Activated naive CD8-positive, alpha-beta T cell treated with anti-CD3 and anti-CD28 coated beads for 36 hours (primary cell): Measurements from ENCODE around the gene ACCSL. TPM values are rescaled to one million over a fixed set of nuclear protein-coding genes. Genes with fewer than 3 reads are reported as not detected.

Experiments used
- DNase-seq: peaks from one replicate; pipeline ENCODE4 v3.0.0; 2021
- H3K27ac Mint-ChIP-seq: one replicate; pipeline ENCODE4 v1.8.0; 2022; ENCODE audit warnings: mild to moderate bottlenecking, moderate library complexity, mixed read lengths
- H3K27me3 Mint-ChIP-seq: one replicate; pipeline ENCODE4 v1.8.0; 2022; ENCODE audit warnings: mild to moderate bottlenecking, mixed read lengths
- H3K36me3 Mint-ChIP-seq: one replicate; pipeline ENCODE4 v1.8.0; 2021; ENCODE audit warnings: mild to moderate bottlenecking, mixed read lengths
- H3K4me1 Mint-ChIP-seq: one replicate; pipeline ENCODE4 v1.8.0; 2021; ENCODE audit warnings: mixed read lengths
- H3K4me3 Mint-ChIP-seq: one replicate; pipeline ENCODE4 v1.8.0; 2022; ENCODE audit warnings: mild to moderate bottlenecking, moderate library complexity, mixed read lengths
- H3K9me3 Mint-ChIP-seq: one replicate; pipeline ENCODE4 v1.8.0; 2022; ENCODE audit warnings: mixed read lengths
- total RNA-seq, 2 experiments: library from RNA; stranded (reverse); gene quantifications; one replicate each; pipeline ENCODE4 v1.2.3, GENCODE V29; 2021

Gene ACCSL
- total RNA-seq, 2 experiments from 2014 or later, result not detected

DNA sequence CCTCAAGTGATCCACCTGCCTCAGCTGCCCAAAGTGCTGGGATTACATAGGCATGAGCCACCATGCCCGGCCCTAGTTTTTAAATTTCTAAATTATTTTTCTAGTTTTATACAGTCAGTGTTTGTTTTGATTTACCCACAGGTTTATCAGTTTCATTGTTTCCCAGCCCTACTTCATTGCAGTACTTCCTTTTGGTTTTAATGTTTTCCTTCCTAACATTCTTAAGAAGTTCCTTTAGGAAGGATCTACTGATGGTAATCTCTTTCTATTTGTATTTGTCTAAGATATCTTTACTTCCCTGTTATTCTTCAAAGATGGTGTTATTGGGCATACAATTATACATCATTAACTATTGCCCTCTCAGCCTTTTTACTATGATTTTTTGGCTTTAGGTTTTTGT, 42.8 kb downstream of the ACCSL start:
- H3K27me3 Mint-ChIP-seq, result no peaks in the 10 kb centered on the region

DNA sequence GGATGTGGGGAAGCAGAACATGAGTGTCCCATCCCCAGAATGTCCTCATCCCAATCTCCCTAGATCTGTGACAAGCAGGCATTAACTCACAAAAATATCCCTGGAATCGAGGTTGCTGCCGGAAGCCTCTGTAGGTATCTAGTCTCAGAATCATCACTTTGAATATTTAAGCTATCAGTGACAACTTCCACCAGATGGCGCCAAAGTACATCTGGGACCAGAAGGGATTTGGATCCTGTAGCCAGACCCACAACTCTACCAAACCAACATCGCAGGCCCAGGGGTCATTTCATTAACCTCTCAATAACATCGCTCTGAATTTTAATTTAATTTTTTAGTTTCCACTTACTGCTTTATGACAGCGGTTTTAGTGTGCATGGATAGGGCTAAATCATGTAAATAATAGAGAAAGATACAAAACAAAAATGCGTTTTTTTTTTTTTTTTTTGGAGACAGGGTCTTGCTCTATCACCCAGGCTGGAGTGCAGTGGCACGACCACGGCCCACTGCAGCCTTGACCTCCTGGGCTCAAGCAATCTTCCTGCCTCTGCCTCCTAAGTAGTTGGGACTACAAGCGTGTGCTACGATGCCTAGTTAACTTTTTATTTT, 46.6 kb downstream of the ACCSL start:
- Mint-ChIP-seq H3K36me3 (no peaks in the 10 kb centered on the region), H3K4me1 (peaks cover 24% of the 10 kb centered on the region), H3K4me3 (peak overlapping the region; percentile 56), H3K27me3 (no peaks in the 10 kb centered on the region), H3K9me3 (no peaks in the 10 kb centered on the region), H3K27ac (no peak overlapping the region)
- peak; percentile 67 for DNase-seq

More for the DNA sequence above, 42.8 kb downstream of the ACCSL start:
- H3K4me3 Mint-ChIP-seq, result no peak overlapping the region
- H3K27ac Mint-ChIP-seq, result no peak overlapping the region
- peaks cover 5% of the 10 kb centered on the region for H3K36me3 Mint-ChIP-seq
- peaks cover 5% of the 10 kb centered on the region for H3K9me3 Mint-ChIP-seq
- DNase-seq, result no peak
- H3K4me1 Mint-ChIP-seq, result peaks cover 13% of the 10 kb centered on the region

DNA sequence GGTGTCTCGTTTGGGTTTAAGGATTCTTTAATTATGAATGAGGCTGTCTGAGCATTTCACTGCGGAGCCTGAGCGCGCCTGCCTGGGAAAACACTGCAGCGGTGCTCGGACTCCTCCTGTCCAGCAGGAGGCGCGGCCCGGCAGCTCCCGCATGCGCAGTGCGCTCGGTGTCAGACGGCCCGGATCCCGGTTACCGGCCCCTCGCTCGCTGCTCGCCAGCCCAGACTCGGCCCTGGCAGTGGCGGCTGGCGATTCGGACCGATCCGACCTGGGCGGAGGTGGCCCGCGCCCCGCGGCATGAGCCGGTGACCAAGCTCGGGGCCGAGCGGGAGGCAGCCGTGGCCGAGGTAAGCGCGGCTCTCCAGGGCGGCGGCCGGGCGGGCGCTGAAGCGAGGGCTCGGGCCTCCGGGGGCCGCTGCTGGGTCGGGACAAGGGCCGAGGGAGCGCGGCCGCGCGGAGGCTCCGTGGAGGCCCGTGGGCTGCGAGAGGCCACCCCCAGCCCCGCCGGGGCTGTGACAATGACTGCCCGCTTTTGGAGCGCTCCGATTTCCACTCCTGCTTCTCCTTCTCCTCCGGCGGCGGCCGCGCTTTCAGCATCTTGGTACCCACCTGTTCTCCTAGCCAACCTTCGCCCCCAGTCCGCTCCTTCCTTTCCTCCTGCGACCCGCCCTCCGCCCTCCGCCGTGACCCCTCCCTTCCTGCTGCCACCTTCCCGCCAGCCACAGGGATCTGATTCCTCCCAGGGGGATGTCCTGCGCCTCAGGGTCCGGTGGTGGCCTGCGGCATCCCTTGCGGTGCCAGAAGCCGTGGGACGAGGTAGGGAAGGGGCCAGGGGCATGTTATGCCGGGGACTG, 48.0 kb downstream of the ACCSL start, which contains the start of gene EXT2:
Gene EXT2 (plus strand): TSS at position 173 of the 854 bp plus-strand sequence. CDS start 12,035 bp downstream, outside the sequence.
- Mint-ChIP-seq H3K9me3 (no peaks in the 10 kb centered on the region), H3K36me3 (peaks cover 2% of the 10 kb centered on the region), H3K4me3 (peak within 1 kb of the TSS; percentile 85), H3K4me1 (peaks cover 28% of the 10 kb centered on the region), H3K27ac (peak within 1 kb of the TSS; percentile 38), H3K27me3 (no peaks in the 10 kb centered on the region)
- peak; percentile 87 for DNase-seq

DNA sequence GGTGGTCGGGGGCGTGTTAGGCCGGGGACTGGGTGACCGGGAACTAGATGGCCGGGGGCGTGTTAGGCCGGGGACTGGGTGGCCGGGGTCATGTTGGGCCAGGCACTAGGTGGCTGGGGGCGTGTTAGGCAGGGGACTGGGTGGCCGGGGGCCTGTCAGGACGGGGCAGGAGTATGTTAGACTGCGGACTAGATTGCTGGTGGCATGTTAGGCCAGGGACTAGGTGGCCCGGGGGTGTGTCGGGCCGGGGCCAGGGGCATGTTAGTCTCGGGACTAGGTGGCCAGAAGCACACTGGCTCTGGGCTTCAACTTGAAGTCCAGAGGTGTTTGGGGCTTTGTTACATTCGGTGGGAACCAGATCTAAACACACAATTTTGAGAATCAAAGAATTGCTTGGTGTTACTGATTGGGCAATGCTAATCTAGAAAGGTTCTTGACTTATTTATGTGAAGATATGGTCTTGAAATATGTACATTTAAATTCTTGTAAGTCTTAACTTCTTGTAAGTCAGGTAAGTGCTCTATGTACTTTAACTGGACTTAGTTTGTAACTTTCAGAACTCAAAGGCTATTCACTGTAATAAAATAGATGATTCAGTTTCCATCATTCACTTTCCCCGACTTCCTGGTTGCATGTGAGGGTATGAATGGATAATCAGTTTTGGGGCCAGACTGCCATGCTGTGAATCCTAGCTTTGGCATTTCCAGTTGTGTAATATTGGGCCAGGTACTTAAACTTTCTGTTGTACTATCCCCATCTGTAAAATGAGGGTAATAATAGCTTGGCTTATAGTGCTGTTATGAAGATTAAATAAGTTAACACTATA, 48.8 kb downstream of the ACCSL start:
- Mint-ChIP-seq H3K4me3 (peak overlapping the region; percentile 85), H3K27ac (no peak overlapping the region), H3K36me3 (peaks cover 2% of the 10 kb centered on the region), H3K4me1 (peaks cover 32% of the 10 kb centered on the region), H3K9me3 (no peaks in the 10 kb centered on the region), H3K27me3 (no peaks in the 10 kb centered on the region)
- DNase-seq, result peak; percentile 8

DNA sequence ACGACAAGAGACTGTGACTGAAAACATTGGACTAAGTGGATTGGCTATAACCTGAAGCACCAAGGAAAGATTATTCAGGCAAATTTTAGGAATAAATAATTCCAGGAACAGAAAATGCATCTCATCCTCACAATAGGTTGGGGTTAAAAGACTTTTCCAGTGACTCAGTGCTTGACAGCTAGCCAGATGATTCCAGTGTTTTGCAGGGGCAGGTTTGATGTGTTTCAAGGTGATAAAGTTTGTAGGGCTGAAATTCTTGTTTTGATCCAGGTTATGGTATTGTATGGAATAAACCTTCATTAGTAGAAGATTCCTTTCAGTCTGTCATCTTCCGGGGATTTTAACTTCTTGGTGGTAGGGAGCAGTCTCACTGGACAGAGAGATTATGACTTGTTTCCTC, 50.0 kb downstream of the ACCSL start:
- peaks cover 41% of the 10 kb centered on the region for H3K4me1 Mint-ChIP-seq
- no peak for DNase-seq
- no peaks in the 10 kb centered on the region for H3K9me3 Mint-ChIP-seq
- H3K4me3 Mint-ChIP-seq, result no peak overlapping the region
- H3K36me3 Mint-ChIP-seq, result peaks cover 2% of the 10 kb centered on the region
- no peaks in the 10 kb centered on the region for H3K27me3 Mint-ChIP-seq
- H3K27ac Mint-ChIP-seq, result no peak overlapping the region

DNA sequence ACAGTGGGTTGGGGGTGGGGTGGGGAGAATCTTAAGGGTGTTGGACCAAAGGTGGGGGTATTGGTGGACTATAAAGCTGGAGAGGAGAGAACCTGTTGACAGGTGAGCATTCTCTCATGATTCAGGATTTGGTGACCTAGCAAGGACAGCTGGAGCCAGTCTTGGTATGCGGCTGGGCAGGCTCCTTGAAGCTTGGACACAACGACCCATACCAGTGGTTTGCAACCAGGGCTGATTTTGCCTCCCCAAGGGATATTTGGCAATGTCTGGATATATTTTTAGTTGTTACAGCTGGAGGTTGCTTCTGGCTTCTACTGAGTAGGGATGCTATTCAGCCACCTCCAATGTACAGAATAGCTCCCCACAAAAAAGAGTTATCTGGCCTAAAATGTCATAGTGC, 53.3 kb downstream of the ACCSL start:
- Mint-ChIP-seq H3K36me3 (peaks cover 8% of the 10 kb centered on the region), H3K27me3 (no peaks in the 10 kb centered on the region), H3K4me3 (no peak overlapping the region), H3K27ac (no peak overlapping the region), H3K9me3 (no peaks in the 10 kb centered on the region), H3K4me1 (peaks cover 43% of the 10 kb centered on the region)
- DNase-seq, result no peak

DNA sequence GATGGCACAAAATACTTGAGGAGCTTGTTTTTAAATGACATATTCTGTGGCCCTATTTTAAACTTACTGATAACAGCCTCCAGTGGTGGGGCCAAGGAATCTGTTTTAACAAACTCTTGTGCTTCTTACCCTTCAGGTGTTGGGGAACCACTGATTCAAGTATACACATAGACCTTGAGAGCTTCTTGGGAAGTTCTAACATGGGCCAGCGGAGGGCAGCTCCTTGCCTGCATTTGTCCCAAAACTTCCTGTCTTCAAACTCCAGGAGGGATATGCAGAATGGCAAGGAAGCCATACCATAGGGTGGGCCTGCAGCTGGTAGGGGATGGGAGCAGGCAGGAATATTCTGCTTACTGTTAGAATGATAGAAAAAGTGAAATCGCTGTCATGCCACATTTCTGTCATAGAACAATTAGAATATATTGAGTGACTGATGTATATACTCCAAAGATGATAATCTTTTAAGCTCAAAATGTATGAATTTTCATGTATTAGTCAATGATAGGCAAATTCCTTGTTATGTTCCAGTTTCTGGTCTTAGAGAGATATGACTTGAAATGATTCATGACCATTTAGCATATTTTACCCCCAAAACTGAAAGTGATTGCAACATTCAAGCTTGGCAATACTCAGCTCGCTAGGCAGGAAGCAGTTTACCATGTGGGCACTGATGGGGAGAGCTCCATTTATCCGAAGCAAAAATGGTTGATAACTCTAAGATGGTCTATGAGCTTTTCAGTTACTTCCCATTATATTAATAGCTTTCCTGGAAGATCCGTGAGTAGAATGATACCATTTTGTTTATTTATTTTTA, 56.9 kb downstream of the ACCSL start:
- DNase-seq, result no peak
- Mint-ChIP-seq H3K27me3 (no peaks in the 10 kb centered on the region), H3K4me3 (no peak overlapping the region), H3K4me1 (peaks cover 32% of the 10 kb centered on the region), H3K9me3 (no peaks in the 10 kb centered on the region), H3K27ac (no peak overlapping the region), H3K36me3 (peaks cover 10% of the 10 kb centered on the region)

DNA sequence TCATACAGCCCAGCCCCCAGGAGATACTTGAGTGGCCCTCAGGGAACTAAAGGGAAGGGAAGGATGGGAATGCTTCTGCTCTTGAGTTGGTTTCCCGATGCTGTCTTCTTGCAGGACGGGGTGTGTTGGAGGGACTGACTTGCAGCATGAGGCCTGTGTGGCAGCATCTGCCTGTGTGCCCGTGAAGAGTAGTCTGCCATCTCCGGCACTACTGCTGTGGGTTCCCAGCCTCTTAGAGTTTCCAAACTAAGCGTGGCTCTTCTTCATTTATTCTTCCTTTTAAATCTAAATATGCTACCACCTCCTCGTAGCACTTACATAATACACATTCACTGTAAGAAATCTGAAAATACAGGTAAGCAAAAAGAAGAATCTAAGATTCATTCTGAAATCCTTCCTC, 60.5 kb downstream of the ACCSL start:
- Mint-ChIP-seq H3K36me3 (peaks cover 11% of the 10 kb centered on the region), H3K27ac (no peak overlapping the region), H3K4me3 (no peak overlapping the region), H3K4me1 (peaks cover 23% of the 10 kb centered on the region), H3K27me3 (no peaks in the 10 kb centered on the region), H3K9me3 (no peaks in the 10 kb centered on the region)
- no peak for DNase-seq

Other genes starting within 250 kb of the ACCSL start
- 10 to 100 TPM; 50.8 to 53.3 TPM for gene ALKBH3, start 167.2 kb upstream of the ACCSL start, total RNA-seq
- gene C11orf96, start 105.3 kb upstream of the ACCSL start, total RNA-seq, result under 1 TPM; 0.34 to 0.56 TPM
- 1 to 10 TPM; 4.9 to 5.2 TPM for gene ACCS, start 18.3 kb downstream of the ACCSL start, total RNA-seq
- 10 to 100 TPM; 22.4 to 24.0 TPM for gene EXT2, start 47.7 kb downstream of the ACCSL start, total RNA-seq